ENCODE data around the gene BRS3.
"Not testable (repeated sequence)": the region's sequence is repeated elsewhere in the genome, so short reads cannot be mapped to it uniquely, and the experiment has no call there.

Gene BRS3

GRCh38 chrX:136487647-136488046 lies at the start of gene BRS3:
Gene BRS3 (plus strand): TSS chrX:136487947. CDS start chrX:136488115, 168 bp downstream.
- DNase-seq: no peak

GRCh38 chrX:136438192-136438591 lies 49.6 kb upstream of the BRS3 start:
- DNase-seq: no peak

- not testable (repeated sequence) for DNase-seq
Measured at GRCh38 chrX:136445674-136446073, 42.1 kb upstream of the BRS3 start.

- DNase-seq: no peak
Measured at GRCh38 chrX:136446208-136446607, 41.5 kb upstream of the BRS3 start.

GRCh38 chrX:136447308-136447707 lies 40.4 kb upstream of the BRS3 start:
- DNase-seq: no peak

GRCh38 chrX:136447968-136448367 lies 39.8 kb upstream of the BRS3 start:
- no peak for DNase-seq

- DNase-seq: no peak
Measured at GRCh38 chrX:136450050-136450830, 37.5 kb upstream of the BRS3 start.

GRCh38 chrX:136452614-136453013 lies 35.1 kb upstream of the BRS3 start:
- DNase-seq: no peak

GRCh38 chrX:136453114-136453513 lies 34.6 kb upstream of the BRS3 start:
- DNase-seq: no peak

- no peak for DNase-seq
Measured at GRCh38 chrX:136453771-136454170, 34.0 kb upstream of the BRS3 start.

GRCh38 chrX:136456133-136456532 lies 31.6 kb upstream of the BRS3 start:
- no peak for DNase-seq

- no peak for DNase-seq
Measured at GRCh38 chrX:136457303-136457917, 30.3 kb upstream of the BRS3 start.

GRCh38 chrX:136464589-136464988 lies 23.2 kb upstream of the BRS3 start:
- DNase-seq: no peak

- no peak for DNase-seq
Measured at GRCh38 chrX:136467303-136467702, 20.4 kb upstream of the BRS3 start.

- DNase-seq: peak; percentile 1
Measured at GRCh38 chrX:136468391-136469103, 19.2 kb upstream of the BRS3 start.

GRCh38 chrX:136473663-136474062 lies 14.1 kb upstream of the BRS3 start:
- peak; percentile 33 for DNase-seq

- DNase-seq: no peak
Measured at GRCh38 chrX:136475236-136475635, 12.5 kb upstream of the BRS3 start.

- no peak for DNase-seq
Measured at GRCh38 chrX:136476501-136476900, 11.2 kb upstream of the BRS3 start.

GRCh38 chrX:136477026-136477425 lies 10.7 kb upstream of the BRS3 start:
- no peak for DNase-seq

GRCh38 chrX:136480383-136480782 lies 7.4 kb upstream of the BRS3 start:
- no peak for DNase-seq

GRCh38 chrX:136488706-136489105 lies 959 bp downstream of the BRS3 start:
- no peak for DNase-seq

GRCh38 chrX:136491832-136492231 lies 4.1 kb downstream of the BRS3 start:
- no peak for DNase-seq

- DNase-seq: peak; percentile 47
Measured at GRCh38 chrX:136493011-136493410, 5.3 kb downstream of the BRS3 start.

GRCh38 chrX:136495043-136495442 lies 7.3 kb downstream of the BRS3 start:
- DNase-seq: peak; percentile 55
